ENCODE measurements around the gene TARS1.

- no peak for TF ChIP-seq POLR2AphosphoS5 (IDR thresholded peaks at IDR 0.05)
- TF ChIP-seq CTCF (IDR thresholded peaks at IDR 0.05): no peak
Measured at GRCh38 chr5:33401482-33402390, 39.0 kb upstream of the TARS1 start.
